ENCODE data around the gene SNTG2. TPM values are rescaled to one million over a fixed set of nuclear protein-coding genes. Genes with fewer than 3 reads are reported as not detected.

The SNTG2 gene
- total and polyA plus RNA-seq, 9 donors: 0.17 to 5.7 (median 1.3) TPM; not detected in 1

GRCh38 chr2:965640-966147 lies 15.0 kb downstream of the SNTG2 start:
- Histone ChIP-seq H3K4me3 (no peak overlapping the region), H3K4me1 (ENCODE audit: insufficient read depth) (no peaks in the 10 kb centered on the region), H3K36me3 (no peaks in the 10 kb centered on the region), H3K27ac (no peak overlapping the region), H3K9me3 (no peaks in the 10 kb centered on the region), H3K27me3 (no peaks in the 10 kb centered on the region)
- no peak for DNase-seq
- TF ChIP-seq CTCF (IDR thresholded peaks at IDR 0.05): no peak
- no peak for TF ChIP-seq POLR2A (IDR thresholded peaks at IDR 0.05)
- no peak for TF ChIP-seq EP300 (IDR thresholded peaks at IDR 0.05)
- 76 to 90% (median 80%) methylated on average over 12 of the region's 12 CpGs for WGBS, 3 donors
- intact Hi-C loops (cut with DNase I): no loop called here

GRCh38 chr2:973129-973528 lies 22.5 kb downstream of the SNTG2 start:
- H3K27me3 ChIP-seq: no peaks in the 10 kb centered on the region
- WGBS, 3 donors: 77 to 83% (median 83%) methylated on average over 3 of the region's 3 CpGs
- no peak for TF ChIP-seq CTCF (IDR thresholded peaks at IDR 0.05)
- no peak for TF ChIP-seq POLR2A (IDR thresholded peaks at IDR 0.05)
- no peak for TF ChIP-seq EP300 (IDR thresholded peaks at IDR 0.05)

GRCh38 chr2:974054-974453 lies 23.4 kb downstream of the SNTG2 start:
- H3K4me1 ChIP-seq (ENCODE audit: insufficient read depth): no peaks in the 10 kb centered on the region
- H3K36me3 ChIP-seq: no peaks in the 10 kb centered on the region
- no peaks in the 10 kb centered on the region for H3K27me3 ChIP-seq
- 64 to 79% (median 66%) methylated on average over 8 of the region's 8 CpGs for whole genome bisulfite sequencing, 3 donors
- no peak for TF ChIP-seq EP300 (IDR thresholded peaks at IDR 0.05)
- TF ChIP-seq POLR2A (IDR thresholded peaks at IDR 0.05): no peak
- TF ChIP-seq CTCF (IDR thresholded peaks at IDR 0.05): no peak
- no peak overlapping the region for H3K4me3 ChIP-seq
- intact Hi-C loops (cut with DNase I): no loop called here
- no peak overlapping the region for H3K27ac ChIP-seq
- no peaks in the 10 kb centered on the region for H3K9me3 ChIP-seq
- no peak for DNase-seq

More at GRCh38 chr2:973129-973528, 22.5 kb downstream of the SNTG2 start:
- no peaks in the 10 kb centered on the region for H3K36me3 ChIP-seq
- H3K27ac ChIP-seq: no peak overlapping the region
- H3K9me3 ChIP-seq: no peaks in the 10 kb centered on the region
- no peaks in the 10 kb centered on the region for H3K4me1 ChIP-seq (ENCODE audit: insufficient read depth)
- no peak for DNase-seq
- no peak overlapping the region for H3K4me3 ChIP-seq
- intact Hi-C loops (cut with DNase I): no loop called here

GRCh38 chr2:974502-974901 lies 23.9 kb downstream of the SNTG2 start:
- Histone ChIP-seq H3K36me3 (no peaks in the 10 kb centered on the region), H3K27me3 (no peaks in the 10 kb centered on the region), H3K9me3 (no peaks in the 10 kb centered on the region), H3K27ac (no peak overlapping the region), H3K4me1 (ENCODE audit: insufficient read depth) (no peaks in the 10 kb centered on the region), H3K4me3 (no peak overlapping the region)
- 0 to 7% (median 0%) methylated on average over 2 of the region's 2 CpGs for WGBS, 3 donors
- intact Hi-C loops (cut with DNase I): no loop called here
- DNase-seq: no peak
- TF ChIP-seq EP300 (IDR thresholded peaks at IDR 0.05) (no peak), CTCF (IDR thresholded peaks at IDR 0.05) (no peak), POLR2A (IDR thresholded peaks at IDR 0.05) (no peak)
